DMS53 treated with DMSO at 0.1 percent for 48 hours (cell line): ENCODE measurements around the gene OLIG2.

ENCODE experiments used
- DNase-seq: peaks from one replicate; lab custom pipeline; 2025; ENCODE audit not compliant: unreplicated experiment; lab: John Stamatoyannopoulos, UW

The OLIG2 gene

DNA sequence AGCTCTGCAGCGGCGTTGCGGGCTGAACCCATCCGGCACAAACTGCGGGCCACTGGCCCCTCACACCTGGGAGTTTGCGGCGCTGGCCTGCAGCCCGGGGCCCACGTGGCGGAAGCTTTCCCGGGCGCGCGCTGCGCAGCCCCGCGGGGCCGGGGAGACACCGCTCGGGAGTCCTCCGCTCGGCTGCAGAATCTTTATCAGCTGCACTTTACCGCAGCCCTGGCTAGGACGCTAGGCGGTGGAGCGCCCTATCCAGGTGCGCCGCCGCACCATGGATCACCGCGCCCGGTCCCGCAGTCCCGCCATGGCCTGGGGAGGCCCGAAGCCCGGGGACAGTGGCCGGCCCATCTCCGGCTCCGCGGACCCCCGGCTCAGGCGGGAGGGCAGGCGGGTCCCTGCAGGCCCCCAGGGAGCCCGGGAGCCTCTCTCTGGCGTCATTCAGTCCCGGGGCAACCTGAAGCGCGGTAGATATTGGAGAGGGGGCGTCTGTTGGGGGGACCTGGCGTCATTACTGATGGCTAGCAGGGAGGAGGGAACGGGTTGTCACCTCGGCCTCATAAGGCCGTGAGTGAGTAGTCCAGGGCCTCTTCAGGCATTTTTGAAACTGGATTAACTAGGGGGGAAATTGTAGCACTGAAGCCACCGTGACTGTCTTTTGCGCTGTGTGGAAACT lies 5.7 kb upstream of the OLIG2 start:
- no peak for DNase-seq

DNA sequence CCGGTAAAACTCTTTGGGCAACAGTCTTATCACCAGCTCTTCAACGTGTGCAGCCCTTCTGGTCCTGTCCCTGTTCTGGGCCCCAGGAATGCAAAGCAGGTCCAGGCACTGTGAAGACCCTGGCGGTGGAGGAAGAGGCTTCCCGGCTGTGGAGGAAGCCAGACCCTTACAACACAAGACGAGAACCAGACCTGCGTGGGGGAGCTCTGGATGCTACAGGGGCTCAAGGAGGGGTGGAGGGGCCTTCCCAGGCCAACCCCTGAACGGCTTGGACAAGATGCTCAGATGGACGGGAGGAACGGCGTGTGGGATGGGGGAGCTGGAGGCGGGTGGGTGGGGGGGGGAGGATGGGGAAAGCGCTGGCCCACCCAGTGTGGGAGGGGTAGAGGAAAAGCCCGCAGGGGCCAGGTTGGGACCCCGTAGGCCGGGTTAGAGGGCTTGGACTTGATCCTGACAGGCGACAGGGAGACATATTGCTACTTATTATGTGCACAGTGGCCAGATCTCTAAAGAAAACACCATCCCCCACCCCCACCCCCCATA lies 5.1 kb upstream of the OLIG2 start:
- DNase-seq, result no peak

DNA sequence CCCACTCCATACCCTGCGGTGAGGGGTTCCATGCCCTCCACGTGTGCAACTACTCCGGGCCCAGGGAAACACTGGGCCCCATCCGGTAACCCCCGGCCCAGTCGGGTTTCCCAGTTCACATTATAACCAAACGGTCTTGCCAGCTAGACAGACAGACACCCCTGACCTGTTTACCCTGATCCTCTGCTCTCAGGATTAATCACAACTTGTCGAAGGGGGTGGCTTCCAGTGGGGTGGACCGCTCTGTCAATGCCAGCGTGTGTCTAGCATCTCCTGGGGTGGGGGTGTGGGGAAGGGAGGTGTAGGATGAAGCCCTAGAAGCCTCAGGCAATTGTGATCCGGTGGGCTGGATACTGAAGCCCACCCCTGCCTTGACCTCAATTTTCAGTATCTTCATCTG lies 4.6 kb upstream of the OLIG2 start:
- DNase-seq, result no peak

DNA sequence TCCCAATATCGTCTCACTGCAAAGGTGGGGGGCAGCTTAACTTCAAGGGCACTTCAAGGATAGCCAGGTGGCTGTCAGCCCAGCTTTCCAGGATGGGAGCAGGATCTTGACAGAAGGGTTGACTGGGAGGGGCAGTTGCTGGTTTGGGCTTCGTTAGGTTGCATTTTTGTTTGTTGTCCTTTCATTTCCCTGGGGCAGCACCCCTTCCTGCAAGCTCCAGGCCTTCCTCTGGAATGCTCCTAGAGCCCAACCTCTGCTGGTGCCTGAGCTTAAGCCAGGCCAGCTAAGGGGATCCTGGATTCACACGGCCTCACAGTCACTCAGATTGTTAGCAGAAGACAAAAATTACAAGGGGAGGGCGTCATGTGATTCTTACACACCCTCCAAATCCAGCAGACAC lies 4.1 kb upstream of the OLIG2 start:
- no peak for DNase-seq

DNA sequence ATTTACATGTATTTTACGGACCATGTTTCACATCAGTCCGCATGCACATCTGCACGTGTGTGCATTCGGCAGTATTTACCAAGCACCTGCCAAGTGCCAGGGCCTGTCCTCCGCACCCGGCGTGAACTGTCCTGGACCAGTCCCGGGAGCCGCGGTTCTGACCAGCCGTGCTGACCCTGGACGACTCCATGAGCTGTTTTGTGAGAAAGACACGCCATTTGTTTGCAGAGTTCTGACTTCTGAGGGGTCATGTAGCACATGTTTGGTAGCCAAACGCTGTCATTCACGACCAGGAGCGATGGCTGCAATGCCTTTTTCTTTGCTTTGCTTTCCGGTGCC lies 3.3 kb upstream of the OLIG2 start:
- no peak for DNase-seq

DNA sequence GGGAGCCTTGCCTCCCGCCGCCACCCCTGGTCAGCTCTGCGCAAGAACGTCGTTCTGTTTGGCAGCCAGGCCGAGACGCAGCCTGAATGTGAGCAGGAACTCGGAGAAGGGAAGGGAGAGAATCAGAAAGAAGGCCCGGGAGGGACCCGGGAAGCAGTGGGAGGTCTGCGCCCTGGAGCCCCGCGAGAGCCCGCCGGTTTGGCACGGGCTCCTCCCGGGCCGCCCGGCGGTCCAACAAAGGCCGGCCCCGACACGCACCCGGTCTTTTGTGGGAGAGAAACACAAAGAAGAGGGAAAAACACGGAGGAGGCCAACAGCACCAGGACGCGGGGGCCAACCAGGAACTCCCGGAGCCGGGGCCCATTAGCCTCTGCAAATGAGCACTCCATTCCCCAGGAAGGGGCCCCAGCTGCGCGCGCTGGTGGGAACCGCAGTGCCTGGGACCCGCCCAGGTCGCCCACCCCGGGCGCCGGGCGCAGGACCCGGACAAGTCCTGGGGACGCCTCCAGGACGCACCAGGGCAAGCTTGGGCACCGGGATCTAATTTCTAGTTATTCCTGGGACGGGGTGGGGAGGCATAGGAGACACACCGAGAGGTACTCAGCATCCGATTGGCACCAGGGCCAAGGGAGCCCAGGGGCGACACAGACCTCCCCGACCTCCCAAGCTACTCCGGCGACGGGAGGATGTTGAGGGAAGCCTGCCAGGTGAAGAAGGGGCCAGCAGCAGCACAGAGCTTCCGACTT lies 2.7 kb upstream of the OLIG2 start:
- DNase-seq, result no peak

DNA sequence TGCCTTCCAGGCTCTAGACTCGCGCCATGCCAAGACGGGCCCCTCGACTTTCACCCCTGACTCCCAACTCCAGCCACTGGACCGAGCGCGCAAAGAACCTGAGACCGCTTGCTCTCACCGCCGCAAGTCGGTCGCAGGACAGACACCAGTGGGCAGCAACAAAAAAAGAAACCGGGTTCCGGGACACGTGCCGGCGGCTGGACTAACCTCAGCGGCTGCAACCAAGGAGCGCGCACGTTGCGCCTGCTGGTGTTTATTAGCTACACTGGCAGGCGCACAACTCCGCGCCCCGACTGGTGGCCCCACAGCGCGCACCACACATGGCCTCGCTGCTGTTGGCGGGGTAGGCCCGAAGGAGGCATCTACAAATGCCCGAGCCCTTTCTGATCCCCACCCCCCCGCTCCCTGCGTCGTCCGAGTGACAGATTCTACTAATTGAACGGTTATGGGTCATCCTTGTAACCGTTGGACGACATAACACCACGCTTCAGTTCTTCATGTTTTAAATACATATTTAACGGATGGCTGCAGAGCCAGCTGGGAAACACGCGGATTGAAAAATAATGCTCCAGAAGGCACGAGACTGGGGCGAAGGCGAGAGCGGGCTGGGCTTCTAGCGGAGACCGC lies 2.0 kb upstream of the OLIG2 start:
- no peak for DNase-seq

DNA sequence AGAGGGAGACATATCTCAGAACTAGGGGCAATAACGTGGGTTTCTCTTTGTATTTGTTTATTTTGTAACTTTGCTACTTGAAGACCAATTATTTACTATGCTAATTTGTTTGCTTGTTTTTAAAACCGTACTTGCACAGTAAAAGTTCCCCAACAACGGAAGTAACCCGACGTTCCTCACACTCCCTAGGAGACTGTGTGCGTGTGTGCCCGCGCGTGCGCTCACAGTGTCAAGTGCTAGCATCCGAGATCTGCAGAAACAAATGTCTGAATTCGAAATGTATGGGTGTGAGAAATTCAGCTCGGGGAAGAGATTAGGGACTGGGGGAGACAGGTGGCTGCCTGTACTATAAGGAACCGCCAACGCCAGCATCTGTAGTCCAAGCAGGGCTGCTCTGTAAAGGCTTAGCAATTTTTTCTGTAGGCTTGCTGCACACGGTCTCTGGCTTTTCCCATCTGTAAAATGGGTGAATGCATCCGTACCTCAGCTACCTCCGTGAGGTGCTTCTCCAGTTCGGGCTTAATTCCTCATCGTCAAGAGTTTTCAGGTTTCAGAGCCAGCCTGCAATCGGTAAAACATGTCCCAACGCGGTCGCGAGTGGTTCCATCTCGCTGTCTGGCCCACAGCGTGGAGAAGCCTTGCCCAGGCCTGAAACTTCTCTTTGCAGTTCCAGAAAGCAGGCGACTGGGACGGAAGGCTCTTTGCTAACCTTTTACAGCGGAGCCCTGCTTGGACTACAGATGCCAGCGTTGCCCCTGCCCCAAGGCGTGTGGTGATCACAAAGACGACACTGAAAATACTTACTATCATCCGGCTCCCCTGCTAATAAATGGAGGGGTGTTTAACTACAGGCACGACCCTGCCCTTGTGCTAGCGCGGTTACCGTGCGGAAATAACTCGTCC lies 1.3 kb upstream of the OLIG2 start:
- no peak for DNase-seq

DNA sequence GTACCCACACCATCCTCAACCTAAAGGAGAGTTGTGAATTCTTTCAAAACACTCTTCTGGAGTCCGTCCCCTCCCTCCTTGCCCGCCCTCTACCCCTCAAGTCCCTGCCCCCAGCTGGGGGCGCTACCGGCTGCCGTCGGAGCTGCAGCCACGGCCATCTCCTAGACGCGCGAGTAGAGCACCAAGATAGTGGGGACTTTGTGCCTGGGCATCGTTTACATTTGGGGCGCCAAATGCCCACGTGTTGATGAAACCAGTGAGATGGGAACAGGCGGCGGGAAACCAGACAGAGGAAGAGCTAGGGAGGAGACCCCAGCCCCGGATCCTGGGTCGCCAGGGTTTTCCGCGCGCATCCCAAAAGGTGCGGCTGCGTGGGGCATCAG lies 638 bp upstream of the OLIG2 start:
- no peak for DNase-seq

DNA sequence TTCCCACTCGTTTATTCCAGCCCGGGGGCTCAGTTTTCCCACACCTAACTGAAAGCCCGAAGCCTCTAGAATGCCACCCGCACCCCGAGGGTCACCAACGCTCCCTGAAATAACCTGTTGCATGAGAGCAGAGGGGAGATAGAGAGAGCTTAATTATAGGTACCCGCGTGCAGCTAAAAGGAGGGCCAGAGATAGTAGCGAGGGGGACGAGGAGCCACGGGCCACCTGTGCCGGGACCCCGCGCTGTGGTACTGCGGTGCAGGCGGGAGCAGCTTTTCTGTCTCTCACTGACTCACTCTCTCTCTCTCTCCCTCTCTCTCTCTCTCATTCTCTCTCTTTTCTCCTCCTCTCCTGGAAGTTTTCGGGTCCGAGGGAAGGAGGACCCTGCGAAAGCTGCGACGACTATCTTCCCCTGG lies 716 bp downstream of the OLIG2 start:
- no peak for DNase-seq

DNA sequence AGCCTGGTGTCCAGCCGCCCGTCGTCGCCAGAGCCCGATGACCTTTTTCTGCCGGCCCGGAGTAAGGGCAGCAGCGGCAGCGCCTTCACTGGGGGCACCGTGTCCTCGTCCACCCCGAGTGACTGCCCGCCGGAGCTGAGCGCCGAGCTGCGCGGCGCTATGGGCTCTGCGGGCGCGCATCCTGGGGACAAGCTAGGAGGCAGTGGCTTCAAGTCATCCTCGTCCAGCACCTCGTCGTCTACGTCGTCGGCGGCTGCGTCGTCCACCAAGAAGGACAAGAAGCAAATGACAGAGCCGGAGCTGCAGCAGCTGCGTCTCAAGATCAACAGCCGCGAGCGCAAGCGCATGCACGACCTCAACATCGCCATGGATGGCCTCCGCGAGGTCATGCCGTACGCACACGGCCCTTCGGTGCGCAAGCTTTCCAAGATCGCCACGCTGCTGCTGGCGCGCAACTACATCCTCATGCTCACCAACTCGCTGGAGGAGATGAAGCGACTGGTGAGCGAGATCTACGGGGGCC lies 1.2 kb downstream of the OLIG2 start:
- no peak for DNase-seq

DNA sequence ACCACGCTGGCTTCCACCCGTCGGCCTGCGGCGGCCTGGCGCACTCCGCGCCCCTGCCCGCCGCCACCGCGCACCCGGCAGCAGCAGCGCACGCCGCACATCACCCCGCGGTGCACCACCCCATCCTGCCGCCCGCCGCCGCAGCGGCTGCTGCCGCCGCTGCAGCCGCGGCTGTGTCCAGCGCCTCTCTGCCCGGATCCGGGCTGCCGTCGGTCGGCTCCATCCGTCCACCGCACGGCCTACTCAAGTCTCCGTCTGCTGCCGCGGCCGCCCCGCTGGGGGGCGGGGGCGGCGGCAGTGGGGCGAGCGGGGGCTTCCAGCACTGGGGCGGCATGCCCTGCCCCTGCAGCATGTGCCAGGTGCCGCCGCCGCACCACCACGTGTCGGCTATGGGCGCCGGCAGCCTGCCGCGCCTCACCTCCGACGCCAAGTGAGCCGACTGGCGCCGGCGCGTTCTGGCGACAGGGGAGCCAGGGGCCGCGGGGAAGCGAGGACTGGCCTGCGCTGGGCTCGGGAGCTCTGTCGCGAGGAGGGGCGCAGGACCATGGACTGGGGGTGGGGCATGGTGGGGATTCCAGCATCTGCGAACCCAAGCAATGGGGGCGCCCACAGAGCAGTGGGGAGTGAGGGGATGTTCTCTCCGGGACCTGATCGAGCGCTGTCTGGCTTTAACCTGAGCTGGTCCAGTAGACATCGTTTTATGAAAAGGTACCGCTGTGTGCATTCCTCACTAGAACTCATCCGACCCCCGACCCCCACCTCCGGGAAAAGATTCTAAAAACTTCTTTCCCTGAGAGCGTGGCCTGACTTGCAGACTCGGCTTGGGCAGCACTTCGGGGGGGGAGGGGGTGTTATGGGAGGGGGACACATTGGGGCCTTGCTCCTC lies 1.9 kb downstream of the OLIG2 start:
- DNase-seq, result no peak

DNA sequence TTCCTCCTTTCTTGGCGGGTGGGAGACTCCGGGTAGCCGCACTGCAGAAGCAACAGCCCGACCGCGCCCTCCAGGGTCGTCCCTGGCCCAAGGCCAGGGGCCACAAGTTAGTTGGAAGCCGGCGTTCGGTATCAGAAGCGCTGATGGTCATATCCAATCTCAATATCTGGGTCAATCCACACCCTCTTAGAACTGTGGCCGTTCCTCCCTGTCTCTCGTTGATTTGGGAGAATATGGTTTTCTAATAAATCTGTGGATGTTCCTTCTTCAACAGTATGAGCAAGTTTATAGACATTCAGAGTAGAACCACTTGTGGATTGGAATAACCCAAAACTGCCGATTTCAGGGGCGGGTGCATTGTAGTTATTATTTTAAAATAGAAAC lies 2.5 kb downstream of the OLIG2 start:
- no peak for DNase-seq

DNA sequence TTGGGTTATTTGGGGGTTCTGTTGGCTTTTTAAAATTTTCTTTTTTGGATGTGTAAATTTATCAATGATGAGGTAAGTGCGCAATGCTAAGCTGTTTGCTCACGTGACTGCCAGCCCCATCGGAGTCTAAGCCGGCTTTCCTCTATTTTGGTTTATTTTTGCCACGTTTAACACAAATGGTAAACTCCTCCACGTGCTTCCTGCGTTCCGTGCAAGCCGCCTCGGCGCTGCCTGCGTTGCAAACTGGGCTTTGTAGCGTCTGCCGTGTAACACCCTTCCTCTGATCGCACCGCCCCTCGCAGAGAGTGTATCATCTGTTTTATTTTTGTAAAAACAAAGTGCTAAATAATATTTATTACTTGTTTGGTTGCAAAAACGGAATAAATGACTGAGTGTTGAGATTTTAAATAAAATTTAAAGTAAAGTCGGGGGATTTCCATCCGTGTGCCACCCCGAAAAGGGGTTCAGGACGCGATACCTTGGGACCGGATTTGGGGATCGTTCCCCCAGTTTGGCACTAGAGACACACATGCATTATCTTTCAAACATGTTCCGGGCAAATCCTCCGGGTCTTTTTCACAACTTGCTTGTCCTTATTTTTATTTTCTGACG lies 3.1 kb downstream of the OLIG2 start:
- DNase-seq, result no peak

DNA sequence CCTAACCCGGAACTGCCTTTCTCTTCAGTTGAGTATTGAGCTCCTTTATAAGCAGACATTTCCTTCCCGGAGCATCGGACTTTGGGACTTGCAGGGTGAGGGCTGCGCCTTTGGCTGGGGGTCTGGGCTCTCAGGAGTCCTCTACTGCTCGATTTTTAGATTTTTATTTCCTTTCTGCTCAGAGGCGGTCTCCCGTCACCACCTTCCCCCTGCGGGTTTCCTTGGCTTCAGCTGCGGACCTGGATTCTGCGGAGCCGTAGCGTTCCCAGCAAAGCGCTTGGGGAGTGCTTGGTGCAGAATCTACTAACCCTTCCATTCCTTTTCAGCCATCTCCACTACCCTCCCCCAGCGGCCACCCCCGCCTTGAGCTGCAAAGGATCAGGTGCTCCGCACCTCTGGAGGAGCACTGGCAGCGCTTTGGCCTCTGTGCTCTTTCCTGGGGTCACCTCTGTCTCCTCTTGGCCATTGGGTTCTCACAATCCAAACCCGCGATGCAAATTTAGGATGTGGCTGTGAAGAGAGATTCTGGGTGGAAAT lies 3.7 kb downstream of the OLIG2 start:
- no peak for DNase-seq

DNA sequence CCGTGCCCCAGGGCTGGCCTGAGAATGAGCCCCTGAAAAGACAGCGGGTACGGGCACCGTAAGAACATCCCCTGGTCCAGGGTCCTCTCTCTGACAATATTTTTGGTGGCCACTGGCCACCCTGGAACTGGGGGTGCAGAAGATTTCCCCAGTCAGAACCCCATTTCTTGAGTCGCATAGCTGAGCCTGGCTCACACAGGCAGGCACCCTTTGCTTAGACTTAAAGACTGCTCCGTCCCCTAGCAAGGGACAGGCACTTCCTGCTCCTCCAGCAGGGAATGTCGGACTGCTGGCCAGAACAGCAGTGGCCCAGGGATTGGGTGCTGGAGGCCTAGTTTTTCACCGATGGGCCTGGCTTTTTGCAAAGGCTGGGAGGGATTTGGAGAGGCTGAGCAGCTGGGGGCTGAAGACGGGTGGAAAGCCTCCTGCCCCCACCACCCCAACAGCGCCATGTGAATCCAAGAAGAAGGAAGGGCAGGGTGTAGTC lies 4.3 kb downstream of the OLIG2 start:
- DNase-seq, result no peak

DNA sequence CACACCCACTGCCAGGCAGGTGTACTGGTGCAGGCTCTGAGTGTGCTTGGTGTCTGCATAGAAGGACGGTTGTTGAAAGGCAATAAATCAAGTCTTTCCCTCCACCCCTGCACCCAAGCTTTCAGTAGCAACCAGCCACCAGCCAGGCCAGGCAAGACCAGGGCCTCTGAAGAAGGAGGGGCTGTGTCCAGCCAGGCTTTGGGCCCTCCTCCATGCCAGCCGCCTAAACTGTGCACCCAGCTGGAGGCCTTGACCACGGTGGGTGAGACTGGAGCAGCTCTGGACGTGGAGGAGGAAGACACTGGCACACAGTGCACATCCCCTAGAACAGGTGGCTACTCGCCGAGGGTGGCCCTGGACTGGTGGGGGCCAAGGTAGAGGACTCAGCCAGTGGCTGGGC lies 4.9 kb downstream of the OLIG2 start:
- no peak for DNase-seq

DNA sequence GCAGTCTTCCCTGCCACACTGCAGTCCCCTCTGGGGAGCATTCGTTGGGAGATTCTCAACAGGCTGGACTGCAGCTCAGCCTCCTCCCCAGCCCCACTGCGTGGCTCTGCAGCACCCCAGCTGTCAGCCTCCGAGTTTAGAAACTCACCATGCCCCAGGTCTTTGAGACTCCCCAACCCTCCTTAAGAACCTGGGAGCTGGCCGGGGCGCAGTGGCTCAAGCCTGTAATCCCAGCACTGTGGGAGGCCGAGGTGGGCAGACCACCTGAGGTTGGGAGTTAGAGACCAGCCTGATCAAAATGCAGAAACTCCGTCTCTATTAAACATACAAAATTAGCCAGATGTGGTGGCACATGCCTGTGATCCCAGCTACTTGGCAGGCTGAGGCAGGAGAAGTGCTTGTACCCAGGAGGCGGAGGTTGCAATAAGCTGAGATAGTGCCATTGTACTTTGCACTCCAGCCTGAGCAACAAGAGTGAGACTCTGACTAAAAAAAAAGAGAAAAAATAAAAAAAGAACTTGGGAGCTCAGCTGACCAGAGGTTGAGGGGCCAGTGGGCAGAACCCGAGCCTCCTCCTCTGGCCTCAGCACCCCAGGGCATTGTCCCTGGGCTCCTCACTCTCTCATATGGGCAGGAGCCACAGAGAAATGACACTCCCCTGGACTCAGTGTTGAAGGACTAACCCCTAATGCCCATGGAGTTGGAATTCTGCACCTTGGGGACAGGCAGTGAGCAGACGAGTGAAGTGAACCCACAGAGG lies 5.6 kb downstream of the OLIG2 start:
- DNase-seq, result no peak
